B cell (primary cell): ENCODE measurements around the gene KCNMB2. TPM values are rescaled to one million over a fixed set of nuclear protein-coding genes. Genes with fewer than 3 reads are reported as not detected.

Experiments
- ATAC-seq: fragments of 200-7000 bp; cut with Tn5 transposase; one replicate; pipeline ENCODE4 v1.10.0; 2021; ENCODE audit warnings: low read depth, mild to moderate bottlenecking, moderate number of reproducible peaks, moderate library complexity
- CTCF ChIA-PET: fragments of 350-600 bp; sonication (Branson Sonifier 250); formaldehyde crosslinking; loops from one replicate; lab custom pipeline; 2021; ENCODE audit warnings: antibody characterized with exemption, inconsistent platforms; lab: Charles Lee
- POLR2A ChIA-PET: fragments of 350-600 bp; sonication (Branson Sonifier 250); formaldehyde crosslinking; loops from one replicate; lab custom pipeline; 2021; ENCODE audit warnings: antibody characterized with exemption; lab: Charles Lee
- DNase-seq: peaks from one replicate; pipeline ENCODE4 v3.0.0; 2013
- H2AFZ ChIP-seq: 2 replicates; pipeline ENCODE4 v1.6.1; 2012; ENCODE audit warnings: mild to moderate bottlenecking, low read depth, low read length; ENCODE audit not compliant: insufficient read depth, poor library complexity, severe bottlenecking
- H3K27ac ChIP-seq, 2 donors: 1 replicate in 1 of 2; 2 replicates in 1 of 2; pipeline ENCODE4 v1.5.1; 2012 to 2013; ENCODE audit warnings: low read length in 2 of 2, mild to moderate bottlenecking in 2 of 2, moderate library complexity in 1 of 2
- H3K27me3 ChIP-seq, 4 experiments: fragments of 200-600 bp in 1 of 4; sonication (generic) in 1 of 4; replicated peaks in 1 of 4; 1 replicate in 2 of 4; 2 replicates in 2 of 4; pipeline versions ENCODE4 v1.6.1 to v1.7.0; 2013 to 2016; ENCODE audit warnings: low read length in 3 of 4, mild to moderate bottlenecking in 2 of 4, mixed read lengths in 1 of 4, moderate library complexity in 1 of 4; ENCODE audit not compliant: insufficient read depth in 4 of 4, control insufficient read depth in 3 of 4; ENCODE audit errors: control extremely low read depth in 1 of 4
- H3K36me3 ChIP-seq, 2 experiments: replicated peaks in 1 of 2; 1 replicate in 1 of 2; 2 replicates in 1 of 2; pipeline versions ENCODE4 v1.6.1 to v1.7.1; 2013; ENCODE audit warnings: low read length in 1 of 2; ENCODE audit not compliant: insufficient read depth in 2 of 2, control insufficient read depth in 1 of 2; ENCODE audit errors: control extremely low read depth in 1 of 2, extremely low read depth in 1 of 2
- H3K4me1 ChIP-seq, 2 donors: fragments of 200-600 bp in 1 of 2; sonication (generic) in 1 of 2; 1 replicate in 1 of 2; 2 replicates in 1 of 2; pipeline versions ENCODE4 v1.5.1 to v1.6.1; 2013 to 2017; ENCODE audit warnings: low read length in 2 of 2; ENCODE audit not compliant: control insufficient read depth in 2 of 2, insufficient read depth in 2 of 2
- H3K4me2 ChIP-seq: replicated peaks from 2 replicates; pipeline ENCODE3; 2012; ENCODE audit warnings: mild to moderate bottlenecking, low read depth, low read length; ENCODE audit not compliant: poor library complexity, severe bottlenecking
- H3K4me3 ChIP-seq, 5 experiments: fragments of 200-600 bp in 1 of 5; sonication (generic) in 1 of 5; 1 replicate in 3 of 5; 2 replicates in 2 of 5; pipeline versions ENCODE4 v1.5.1 to v1.7.0; 2011 to 2016; ENCODE audit warnings: low read length in 4 of 5, mild to moderate bottlenecking in 4 of 5, low read depth in 2 of 5, control low read depth in 1 of 5, moderate library complexity in 1 of 5; ENCODE audit not compliant: insufficient read depth in 1 of 5; ENCODE audit errors: control extremely low read depth in 1 of 5, extremely low read depth in 1 of 5
- H3K79me2 ChIP-seq: fragments of 200-600 bp; sonication (generic); one replicate; pipeline ENCODE4 v1.6.0; 2016; ENCODE audit warnings: low read length; ENCODE audit not compliant: control insufficient read depth, insufficient read depth
- H3K9ac ChIP-seq: fragments of 200-600 bp; sonication (generic); 2 replicates; pipeline ENCODE4 v1.6.1; 2017; ENCODE audit warnings: mild to moderate bottlenecking, low read length, moderate library complexity
- H3K9me3 ChIP-seq, 3 donors: one replicate each; pipeline versions ENCODE4 v1.6.1 to v1.7.1; 2013; ENCODE audit warnings: low read length in 2 of 3; ENCODE audit not compliant: control insufficient read depth in 2 of 3, insufficient read depth in 1 of 3; ENCODE audit errors: control extremely low read depth in 1 of 3
- H4K20me1 ChIP-seq: 2 replicates; pipeline ENCODE4 v1.6.0; 2012; ENCODE audit warnings: mild to moderate bottlenecking, low read length; ENCODE audit not compliant: insufficient read depth, control insufficient read depth, poor library complexity, severe bottlenecking
- H3K27ac Mint-ChIP-seq: one replicate; pipeline ENCODE4 v1.8.0; 2021; ENCODE audit warnings: mixed read lengths
- H3K27me3 Mint-ChIP-seq: one replicate; pipeline ENCODE4 v1.8.0; 2021; ENCODE audit warnings: mixed read lengths
- H3K4me1 Mint-ChIP-seq: one replicate; pipeline ENCODE4 v1.8.0; 2021; ENCODE audit warnings: mixed read lengths
- H3K4me3 Mint-ChIP-seq: one replicate; pipeline ENCODE4 v1.8.0; 2021; ENCODE audit warnings: mixed read lengths
- H3K9me3 Mint-ChIP-seq: one replicate; pipeline ENCODE4 v1.8.0; 2022; ENCODE audit warnings: mixed read lengths; ENCODE audit not compliant: insufficient read depth
- CTCF ChIP-seq: fragments of 200-600 bp; IDR thresholded peaks from one replicate; pipeline ENCODE4 v1.8.0; 2022; ENCODE audit warnings: antibody characterized with exemption, mild to moderate bottlenecking
- EZH2 ChIP-seq: IDR thresholded peaks from 2 replicates; pipeline ENCODE4 v1.6.1; 2012; ENCODE audit warnings: borderline replicate concordance, low read depth, mild to moderate bottlenecking, moderate library complexity, low read length; ENCODE audit not compliant: insufficient read depth, poor library complexity, severe bottlenecking
- WGBS: methylation state at CpG from one replicate; pipeline ENCODE4 v1.1.5; 2013; ENCODE audit warnings: missing lambda C conversion rate; ENCODE audit not compliant: insufficient coverage; 5-methylcytosine and 5-hydroxymethylcytosine counted together
- intact Hi-C: fragments of 100-400 bp; cut with micrococcal nuclease; formaldehyde crosslinking; loops from one replicate; pipeline ENCODE4 v1.10.0; 2022
- polyA plus RNA-seq: library from polyadenylated mRNA; depleted of rRNA; stranded (reverse); fragments of >200 nt; gene quantifications from 2 replicates; pipeline ENCODE4 v1.2.3, GENCODE V29; 2012
- total RNA-seq, 2 donors: library from RNA; stranded (reverse); fragments of 120-200 nt in 1 of 2; gene quantifications; 1 replicate in 1 of 2; 2 replicates in 1 of 2; pipeline versions ENCODE4 v1.2.3 to v1.2.4, GENCODE V29; 2013 to 2022

Gene KCNMB2
- total and polyA plus RNA-seq, 2 donors (not counting 1 experiment from before 2014, with no cell fraction given) = not detected

GRCh38 chr3:178772746-178773145 lies 236.5 kb downstream of the KCNMB2 start:
- no peak for TF ChIP-seq CTCF
- no peak for TF ChIP-seq EZH2
- no peaks in the 10 kb centered on the region for H3K79me2 ChIP-seq
- no peaks in the 10 kb centered on the region for H3K27me3 ChIP-seq
- H3K36me3 ChIP-seq = no peaks in the 10 kb centered on the region
- H3K9ac ChIP-seq = no peak overlapping the region
- H3K4me1 ChIP-seq = no peaks in the 10 kb centered on the region
- POLR2A ChIA-PET = no interaction called here
- CTCF ChIA-PET = no interaction called here
- Mint-ChIP-seq H3K9me3 (no peaks in the 10 kb centered on the region), H3K27me3 (peaks cover 6% of the 10 kb centered on the region), H3K4me1 (no peaks in the 10 kb centered on the region), H3K4me3 (no peak overlapping the region), H3K27ac (no peak overlapping the region)
- H4K20me1 ChIP-seq = no peaks in the 10 kb centered on the region
- H2AFZ ChIP-seq = no peak overlapping the region
- no peaks in the 10 kb centered on the region for H3K9me3 ChIP-seq
- intact Hi-C loops = no loop called here
- no peak overlapping the region for H3K27ac ChIP-seq
- no peak overlapping the region for H3K4me3 ChIP-seq
- no peak for ATAC-seq
- no peak for DNase-seq
- 43% methylated on average over 1 of the region's 4 CpGs for WGBS
- no peak overlapping the region for H3K4me2 ChIP-seq

GRCh38 chr3:178773358-178773757 lies 237.1 kb downstream of the KCNMB2 start:
- Histone ChIP-seq H3K4me1 (no peaks in the 10 kb centered on the region), H3K27me3 (no peaks in the 10 kb centered on the region), H2AFZ (no peak overlapping the region), H3K4me2 (no peak overlapping the region), H3K9ac (no peak overlapping the region), H4K20me1 (no peaks in the 10 kb centered on the region), H3K27ac (no peak overlapping the region), H3K36me3 (no peaks in the 10 kb centered on the region), H3K9me3 (no peaks in the 10 kb centered on the region), H3K4me3 (no peak overlapping the region), H3K79me2 (no peaks in the 10 kb centered on the region)
- ChIA-PET POLR2A (no interaction called here), CTCF (no interaction called here)
- DNase-seq (no peak), ATAC-seq (no peak)
- Mint-ChIP-seq H3K4me1 (no peaks in the 10 kb centered on the region), H3K4me3 (no peak overlapping the region), H3K9me3 (no peaks in the 10 kb centered on the region), H3K27me3 (peaks cover 6% of the 10 kb centered on the region), H3K27ac (no peak overlapping the region)
- WGBS = no CpG with 5 or more reads among the region's 1 CpG
- intact Hi-C loops = no loop called here
- TF ChIP-seq CTCF (no peak), EZH2 (no peak)
